CD4-positive, alpha-beta T cell (primary cell): Measurements from ENCODE around the gene ELF1. TPM values are rescaled to one million over a fixed set of nuclear protein-coding genes. Genes with fewer than 3 reads are reported as not detected.
A peak's percentile ranks its signal among the peaks of the same experiment; 100 is the strongest.
"Not testable (repeated sequence)": the region's sequence is repeated elsewhere in the genome, so short reads cannot be mapped to it uniquely, and the experiment has no call there.

ENCODE experiments used
- ATAC-seq: fragments of 200-7000 bp; cut with Tn5 transposase; one replicate; pipeline ENCODE4 v1.10.0; 2022; ENCODE audit warnings: mild to moderate bottlenecking; ENCODE audit not compliant: poor library complexity
- CTCF ChIA-PET: fragments of 350-600 bp; sonication (Branson Sonifier 250); formaldehyde crosslinking; loops from one replicate; lab custom pipeline; 2021; ENCODE audit warnings: antibody characterized with exemption, inconsistent platforms; lab: Charles Lee
- POLR2A ChIA-PET: fragments of 350-600 bp; sonication (Branson Sonifier 250); formaldehyde crosslinking; loops from one replicate; lab custom pipeline; 2021; ENCODE audit warnings: antibody characterized with exemption, inconsistent platforms; lab: Charles Lee
- DNase-seq, 14 experiments: peaks; one replicate each; pipeline ENCODE4 v3.0.0-alpha.2; 2013 to 2020; ENCODE audit warnings: mixed read lengths in 2 of 14
- H3K27ac ChIP-seq, 2 donors: one replicate each; pipeline versions ENCODE4 v1.5.1 to v1.7.0; 2013; ENCODE audit warnings: low read length in 2 of 2, low read depth in 1 of 2, mild to moderate bottlenecking in 1 of 2
- H3K27me3 ChIP-seq, 2 experiments: 1 replicate in 1 of 2; 2 replicates in 1 of 2; pipeline versions ENCODE4 v1.6.1 to v1.7.0; 2013; ENCODE audit warnings: low read length in 2 of 2, control low read depth in 1 of 2, mild to moderate bottlenecking in 1 of 2, moderate library complexity in 1 of 2; ENCODE audit not compliant: insufficient read depth in 2 of 2, control insufficient read depth in 1 of 2
- H3K36me3 ChIP-seq: one replicate; pipeline ENCODE4 v1.6.1; 2013; ENCODE audit warnings: low read length, control low read depth; ENCODE audit not compliant: insufficient read depth
- H3K4me1 ChIP-seq: one replicate; pipeline ENCODE4 v1.6.1; 2013; ENCODE audit warnings: low read length, control low read depth; ENCODE audit not compliant: insufficient read depth
- H3K4me3 ChIP-seq: one replicate; pipeline ENCODE4 v1.5.1; 2013; ENCODE audit warnings: mild to moderate bottlenecking, low read length, moderate library complexity
- H3K9me3 ChIP-seq, 2 experiments: 1 replicate in 1 of 2; 2 replicates in 1 of 2; pipeline versions ENCODE4 v1.6.1 to v1.7.0; 2013; ENCODE audit warnings: low read length in 2 of 2, mild to moderate bottlenecking in 2 of 2, control low read depth in 1 of 2, moderate library complexity in 1 of 2; ENCODE audit not compliant: control insufficient read depth in 1 of 2, insufficient read depth in 1 of 2
- H3K27ac Mint-ChIP-seq: one replicate; pipeline ENCODE4 v1.8.0; 2020; ENCODE audit warnings: mixed read lengths
- H3K27me3 Mint-ChIP-seq: one replicate; pipeline ENCODE4 v1.8.0; 2021; ENCODE audit warnings: mixed read lengths
- H3K36me3 Mint-ChIP-seq: one replicate; pipeline ENCODE4 v1.8.0; 2021; ENCODE audit warnings: low read depth, mixed read lengths
- H3K4me1 Mint-ChIP-seq: one replicate; pipeline ENCODE4 v1.8.0; 2021; ENCODE audit warnings: low read depth, mixed read lengths
- H3K4me3 Mint-ChIP-seq: one replicate; pipeline ENCODE4 v1.8.0; 2020; ENCODE audit warnings: mild to moderate bottlenecking, mixed read lengths
- H3K9me3 Mint-ChIP-seq: one replicate; pipeline ENCODE4 v1.8.0; 2020; ENCODE audit warnings: mixed read lengths
- intact Hi-C, 2 experiments: fragments of 100-400 bp; cut with DNase I in 1 of 2; cut with micrococcal nuclease in 1 of 2; formaldehyde crosslinking; loops; one replicate each; pipeline versions ENCODE4 v1.15.1 to v1.9.0; 2023 to 2025; cut with DNase I, micrococcal nuclease
- total RNA-seq, 174 experiments: library from RNA in 2 of 174; stranded (reverse) in 2 of 174; gene quantifications; one replicate each; pipeline ENCODE4 v1.2.3 and lab custom pipeline; 2021 to 2026
- TF ChIP-seq, protein P1 (sequence below): fragments of 200-600 bp; IDR thresholded peaks from one replicate; pipeline ENCODE4 v1.8.0; 2022; ENCODE audit warnings: antibody characterized with exemption, mild to moderate bottlenecking

The ELF1 gene
- total RNA-seq, 2 experiments from 2014 or later: 354 to 358 TPM

DNA sequence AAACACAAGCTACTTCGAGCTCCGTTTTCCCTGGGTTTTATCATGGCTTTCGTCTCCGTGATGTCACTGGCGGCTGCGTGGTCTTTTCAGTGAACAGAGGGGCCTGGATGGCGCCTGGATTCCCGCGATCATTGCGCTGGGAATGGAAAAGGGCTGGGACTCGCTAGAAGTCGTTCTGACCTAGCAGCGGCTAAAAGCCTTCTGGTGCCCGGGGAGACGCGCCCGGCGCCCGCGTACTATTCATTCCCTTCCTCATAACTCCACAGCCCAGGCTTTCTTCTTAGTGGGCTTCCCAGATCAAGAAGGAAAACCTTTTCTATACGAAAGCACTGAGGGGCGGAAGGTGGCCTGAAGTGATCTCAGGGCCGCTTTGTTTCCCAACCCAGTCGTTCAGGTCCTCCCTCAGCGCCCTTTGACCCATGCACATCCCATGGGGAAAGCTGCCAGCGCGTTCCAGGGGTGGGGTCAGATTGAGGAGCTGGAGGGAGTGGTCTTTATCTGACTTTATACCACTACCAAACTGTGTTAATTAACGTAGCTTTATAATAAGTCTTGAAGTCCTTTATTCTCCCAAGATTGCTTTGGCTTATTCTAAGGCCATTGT lies 96.6 kb downstream of the ELF1 start:
- ChIA-PET CTCF (interaction anchor here (1.5 to 2.4 kb wide), 3 partner anchors 132 to 154 kb away, joined by 4 to 10 read pairs (median 5); no protein-coding TSS in a partner anchor), POLR2A (interaction anchor here (0.9 to 2.9 kb wide), 15 partner anchors 13 to 145 kb away, joined by 3 to 34 read pairs (median 6); partner anchors contain the start of genes ELF1, SLC25A15 and WBP4)
- Histone ChIP-seq H3K4me1 (peaks cover 15% of the 10 kb centered on the region), H3K4me3 (no peak overlapping the region), H3K36me3 (no peaks in the 10 kb centered on the region), H3K27ac (no peak overlapping the region), H3K9me3 (no peaks in the 10 kb centered on the region), H3K27me3 (no peaks in the 10 kb centered on the region)
- no peaks in the 10 kb centered on the region for H3K9me3 Mint-ChIP-seq
- H3K4me1 Mint-ChIP-seq: peaks cover 25% of the 10 kb centered on the region
- H3K36me3 Mint-ChIP-seq: peaks cover 10% of the 10 kb centered on the region
- TF ChIP-seq, protein P1, sequence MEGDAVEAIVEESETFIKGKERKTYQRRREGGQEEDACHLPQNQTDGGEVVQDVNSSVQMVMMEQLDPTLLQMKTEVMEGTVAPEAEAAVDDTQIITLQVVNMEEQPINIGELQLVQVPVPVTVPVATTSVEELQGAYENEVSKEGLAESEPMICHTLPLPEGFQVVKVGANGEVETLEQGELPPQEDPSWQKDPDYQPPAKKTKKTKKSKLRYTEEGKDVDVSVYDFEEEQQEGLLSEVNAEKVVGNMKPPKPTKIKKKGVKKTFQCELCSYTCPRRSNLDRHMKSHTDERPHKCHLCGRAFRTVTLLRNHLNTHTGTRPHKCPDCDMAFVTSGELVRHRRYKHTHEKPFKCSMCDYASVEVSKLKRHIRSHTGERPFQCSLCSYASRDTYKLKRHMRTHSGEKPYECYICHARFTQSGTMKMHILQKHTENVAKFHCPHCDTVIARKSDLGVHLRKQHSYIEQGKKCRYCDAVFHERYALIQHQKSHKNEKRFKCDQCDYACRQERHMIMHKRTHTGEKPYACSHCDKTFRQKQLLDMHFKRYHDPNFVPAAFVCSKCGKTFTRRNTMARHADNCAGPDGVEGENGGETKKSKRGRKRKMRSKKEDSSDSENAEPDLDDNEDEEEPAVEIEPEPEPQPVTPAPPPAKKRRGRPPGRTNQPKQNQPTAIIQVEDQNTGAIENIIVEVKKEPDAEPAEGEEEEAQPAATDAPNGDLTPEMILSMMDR: no peak
- peak overlapping the region; percentile 80 for H3K4me3 Mint-ChIP-seq
- peak overlapping the region; percentile 42 for H3K27ac Mint-ChIP-seq
- DNase-seq (peak in 2 of 14 experiments; percentile 9 to 37), ATAC-seq (no peak)
- intact Hi-C loops: loop anchor here (5.0 to 10.0 kb wide), 5 partner anchors 135 to 272 kb away; partner anchors contain the start of genes KBTBD6 (in 2 of the 2) and KBTBD7 (in 1 of the 2)
- H3K27me3 Mint-ChIP-seq: no peaks in the 10 kb centered on the region

DNA sequence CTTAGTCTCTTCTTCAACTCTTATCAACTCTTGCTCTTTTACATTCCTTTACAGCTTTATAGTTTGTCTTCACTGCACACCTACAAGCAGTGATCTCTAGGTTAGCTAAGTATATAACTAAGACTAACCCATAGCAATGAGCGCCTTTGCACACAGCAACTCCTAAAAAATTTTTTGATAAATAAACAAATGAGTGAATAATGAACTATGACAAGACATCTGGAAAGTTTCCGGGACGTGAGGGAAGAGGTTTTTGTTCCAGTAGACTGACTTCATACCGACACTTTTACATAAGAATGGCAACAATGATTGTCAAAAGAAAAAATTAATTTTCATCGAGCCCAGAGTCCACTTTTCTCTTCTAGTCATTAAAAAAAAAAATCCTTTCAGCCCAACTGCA lies 98.3 kb downstream of the ELF1 start:
- H3K4me3 Mint-ChIP-seq: peak overlapping the region; percentile 91
- intact Hi-C loops: loop anchor here (2.0 to 10.0 kb wide), 6 partner anchors 136 to 274 kb away; partner anchors contain the start of genes KBTBD6 (in 2 of the 2) and KBTBD7 (in 1 of the 2)
- H3K36me3 Mint-ChIP-seq: peaks cover 10% of the 10 kb centered on the region
- H3K4me1 ChIP-seq: peaks cover 15% of the 10 kb centered on the region
- ChIA-PET CTCF (interaction anchor here (0.5 to 2.4 kb wide), 9 partner anchors 8 to 167 kb away, joined by 3 to 10 read pairs (median 3); no protein-coding TSS in a partner anchor), POLR2A (interaction anchor here (0.7 to 2.9 kb wide), 18 partner anchors 8 to 342 kb away, joined by 3 to 34 read pairs (median 4); partner anchors contain the start of genes ELF1, MTRF1 and WBP4)
- no peak overlapping the region for H3K27ac ChIP-seq
- TF ChIP-seq, protein P1: no peak
- H3K4me1 Mint-ChIP-seq: peaks cover 38% of the 10 kb centered on the region
- H3K27me3 ChIP-seq: no peaks in the 10 kb centered on the region
- no peaks in the 10 kb centered on the region for H3K36me3 ChIP-seq
- H3K9me3 Mint-ChIP-seq: no peaks in the 10 kb centered on the region
- H3K27me3 Mint-ChIP-seq: no peaks in the 10 kb centered on the region
- peak overlapping the region; percentile 88 for H3K27ac Mint-ChIP-seq
- ATAC-seq (no peak), DNase-seq (no peak)
- peak overlapping the region; percentile 87 for H3K4me3 ChIP-seq
- H3K9me3 ChIP-seq: no peaks in the 10 kb centered on the region

DNA sequence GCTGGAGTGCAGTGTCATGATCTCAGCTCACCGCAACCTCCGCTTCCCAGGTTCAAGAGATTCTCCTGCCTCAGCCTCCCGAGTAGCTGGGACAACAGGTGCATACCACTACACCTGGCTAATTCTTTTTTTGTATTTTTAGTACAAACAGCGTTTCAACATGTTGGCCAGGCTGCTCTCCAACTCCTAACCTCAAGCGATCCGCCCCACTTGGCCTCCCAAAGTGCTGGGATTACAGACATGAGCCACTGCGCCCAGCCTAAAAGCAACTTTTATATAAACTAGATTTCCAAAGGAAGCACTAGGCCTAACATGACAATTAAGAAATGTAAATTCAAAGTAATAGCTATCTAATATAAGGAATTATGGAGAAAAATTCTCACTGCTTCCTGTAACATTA lies 99.2 kb downstream of the ELF1 start:
- peaks cover 15% of the 10 kb centered on the region for H3K4me1 ChIP-seq
- not testable (repeated sequence) for H3K9me3 Mint-ChIP-seq, H3K27me3 Mint-ChIP-seq, H3K4me3 ChIP-seq, H3K27me3 ChIP-seq, H3K36me3 ChIP-seq, H3K27ac ChIP-seq, DNase-seq, H3K9me3 ChIP-seq, ATAC-seq
- Mint-ChIP-seq H3K36me3 (peaks cover 14% of the 10 kb centered on the region), H3K4me3 (peak overlapping the region; percentile 91), H3K4me1 (peaks cover 45% of the 10 kb centered on the region), H3K27ac (peak overlapping the region; percentile 88)
- POLR2A ChIA-PET: interaction anchor here (1.0 to 2.9 kb wide), 3 partner anchors 9 to 141 kb away, joined by 4 to 34 read pairs (median 13); partner anchors contain the start of gene WBP4
- CTCF ChIA-PET: interaction anchor here (0.7 to 2.4 kb wide), 2 partner anchors 14 to 135 kb away, joined by 3 to 10 read pairs; no protein-coding TSS in a partner anchor
- intact Hi-C loops: loop anchor here (2.0 to 10.0 kb wide), 7 partner anchors 133 to 275 kb away; partner anchors contain the start of genes KBTBD6 (in 2 of the 2), KBTBD7 (in 1 of the 2) and SLC25A15 (in 1 of the 2)
